ENCODE results near the gene GPAM.
"Not testable (repeated sequence)": the region's sequence is repeated elsewhere in the genome, so short reads cannot be mapped to it uniquely, and the experiment has no call there.

The GPAM gene

DNA sequence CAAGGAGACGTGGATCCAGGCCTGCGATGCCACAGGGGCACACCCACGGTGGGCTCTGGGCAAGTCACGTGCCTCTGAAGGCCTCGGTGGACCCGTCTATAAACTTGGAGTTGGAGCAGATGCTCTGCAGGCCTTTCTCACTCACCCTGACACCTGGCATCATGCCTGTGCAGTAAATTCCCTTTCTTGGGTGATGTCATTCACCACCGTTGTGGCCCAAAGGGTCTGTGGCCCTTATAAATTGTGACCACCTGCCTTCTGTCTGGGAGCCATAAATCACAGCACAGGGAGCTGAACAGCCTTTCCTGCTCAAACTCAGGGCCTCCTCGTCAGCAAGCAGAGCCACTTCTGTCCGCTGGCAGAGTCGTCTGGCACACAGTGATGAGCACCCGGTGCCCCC is 52.2 kb downstream of the GPAM start:
- DNase-seq, result no peak

DNA sequence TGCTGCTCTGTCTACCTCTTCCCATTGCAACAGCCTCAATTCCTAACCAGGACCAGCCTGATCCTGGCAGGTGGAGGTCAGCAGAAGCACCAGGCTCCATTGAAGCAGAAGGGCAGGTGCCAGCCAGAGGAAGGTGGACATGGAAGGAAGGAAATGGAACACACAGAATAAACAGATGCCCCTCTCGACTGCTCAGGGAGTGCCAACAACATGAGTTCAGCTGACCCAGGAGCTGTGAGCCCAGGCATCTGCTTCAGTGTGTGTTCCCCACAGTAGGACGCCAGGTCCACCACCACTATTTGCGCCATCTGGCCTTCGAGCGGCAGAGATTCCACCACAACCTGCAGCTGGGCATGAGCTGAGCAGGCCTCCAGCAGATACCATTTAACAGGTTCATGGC is 56.7 kb downstream of the GPAM start:
- no peak for DNase-seq

DNA sequence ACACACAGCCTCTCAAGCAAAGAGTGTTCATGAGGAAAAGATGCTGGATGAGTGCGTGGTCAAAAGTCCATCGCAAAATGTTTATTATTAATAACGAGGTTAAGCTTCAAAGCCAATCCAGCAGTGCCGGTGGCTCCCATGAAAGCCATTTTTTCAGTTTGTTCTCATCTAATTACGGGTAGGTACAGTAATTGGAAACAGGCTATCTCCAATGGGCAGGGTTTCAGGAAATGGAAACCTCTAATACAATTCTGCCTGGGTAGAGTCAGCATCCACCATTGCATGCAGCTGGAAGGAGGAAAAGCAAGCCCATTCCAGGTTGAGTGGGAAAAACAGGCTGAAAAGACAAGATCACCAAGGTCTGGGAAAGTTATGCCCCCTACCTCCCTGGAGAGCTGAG is 57.4 kb downstream of the GPAM start:
- no peak for DNase-seq

DNA sequence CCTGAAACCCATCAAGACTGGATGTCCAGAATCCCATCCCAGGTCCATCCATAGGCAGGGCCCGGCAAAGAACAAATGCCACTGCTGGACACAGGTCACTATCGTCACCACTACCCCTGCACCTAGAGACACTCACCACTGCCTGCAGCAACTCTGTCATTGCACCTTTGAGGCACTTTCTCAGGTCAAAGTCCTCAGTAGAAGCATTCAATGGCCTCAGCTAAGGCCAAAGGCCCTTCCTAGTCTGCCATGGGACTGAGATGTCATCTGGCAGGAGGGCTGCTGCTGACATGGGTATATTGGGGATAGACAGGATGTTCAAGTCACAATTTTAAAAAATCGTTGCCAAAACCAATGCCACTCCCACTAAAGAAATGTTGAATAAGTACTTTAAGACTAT is 58.7 kb downstream of the GPAM start:
- no peak for DNase-seq

DNA sequence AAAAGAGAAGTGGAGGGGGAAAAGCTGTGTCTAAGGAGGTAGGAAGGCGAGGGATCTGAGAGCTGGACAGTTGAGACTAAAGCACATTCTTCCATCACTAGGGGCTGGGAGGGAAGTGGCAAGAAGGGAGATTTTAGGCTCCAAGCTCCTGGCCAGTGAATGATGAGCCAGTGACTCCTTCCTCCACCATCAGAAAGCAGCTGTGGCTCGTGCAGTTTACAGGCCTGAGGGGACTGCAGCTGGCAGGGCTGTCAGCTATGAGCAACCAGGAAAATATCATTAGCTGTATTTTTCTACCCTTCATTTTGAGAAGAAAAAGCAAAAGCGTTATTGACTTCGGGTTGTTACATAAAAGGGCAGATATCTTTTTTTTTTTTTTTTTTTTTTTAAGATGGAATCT is 60.7 kb downstream of the GPAM start:
- no peak for DNase-seq

DNA sequence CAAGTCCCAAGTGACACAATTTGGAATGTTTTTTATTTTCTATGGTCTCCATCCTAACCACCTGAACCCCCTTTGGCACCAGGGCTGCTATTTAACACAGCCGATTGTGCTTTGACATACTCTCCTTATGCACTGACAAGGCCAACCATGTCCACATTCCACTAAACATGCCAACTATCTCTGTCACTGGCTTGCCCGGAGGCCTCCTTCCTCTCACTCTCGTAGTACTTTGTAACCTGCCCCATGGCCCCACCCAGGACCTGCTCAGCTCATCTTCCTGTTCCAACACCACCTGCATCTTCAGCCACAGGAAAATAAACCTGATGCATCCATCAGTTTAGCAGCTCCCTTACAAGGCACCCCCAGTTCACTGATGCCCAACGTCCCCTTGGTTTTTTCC is 63.1 kb downstream of the GPAM start:
- DNase-seq, result no peak

DNA sequence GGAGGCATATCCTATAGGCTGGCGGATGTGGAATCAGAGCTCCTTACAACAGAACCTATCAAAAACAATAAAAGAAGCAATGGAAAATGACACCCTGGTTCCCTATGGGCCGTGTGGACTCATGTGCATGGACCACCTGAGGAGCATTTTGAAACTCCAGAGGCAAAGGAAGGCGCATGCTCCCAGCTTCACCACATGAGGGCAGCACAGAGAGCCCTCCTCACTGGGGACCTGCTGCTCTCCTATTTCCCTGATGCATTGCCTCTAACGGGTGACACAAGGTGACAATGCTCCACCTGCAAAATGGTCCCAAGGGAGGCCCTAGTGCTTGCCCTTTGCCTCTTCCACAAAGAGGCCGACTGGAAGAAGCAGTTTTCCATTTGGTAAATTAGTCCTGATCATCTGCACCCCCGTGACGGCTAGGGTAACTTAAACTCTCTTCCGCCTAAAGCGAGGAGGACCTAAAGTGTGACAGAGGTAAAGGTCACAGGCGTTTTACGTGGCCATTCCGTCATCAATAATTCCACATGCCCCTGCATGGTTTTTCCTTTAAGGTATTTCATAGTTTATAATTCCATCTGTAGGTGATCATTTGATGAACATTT is 67.7 kb downstream of the GPAM start:
- peak; percentile 35 for DNase-seq

DNA sequence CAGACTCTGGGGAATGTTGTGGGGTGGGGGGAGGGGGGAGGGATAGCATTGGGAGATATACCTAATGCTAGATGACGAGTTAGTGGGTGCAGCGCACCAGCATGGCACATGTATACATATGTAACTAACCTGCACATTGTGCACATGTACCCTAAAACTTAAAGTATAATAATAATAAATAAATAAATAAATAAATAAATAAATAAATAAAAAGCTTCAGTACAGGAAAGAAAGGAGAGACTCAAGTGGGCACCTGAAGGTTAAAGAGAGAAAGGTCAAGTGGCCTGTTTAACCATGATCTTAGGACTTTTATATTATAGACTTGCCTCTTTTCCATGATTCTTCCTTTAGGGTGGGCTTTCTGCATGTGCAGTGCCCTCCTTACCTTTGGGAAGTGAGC is 73.8 kb downstream of the GPAM start:
- not testable (repeated sequence) for DNase-seq
